Peyer's patch (tissue), 4 donors: ENCODE measurements around the gene BLVRB.

ENCODE experiments used
- POLR2A ChIP-seq, 2 donors: fragments of 450-650 bp; IDR thresholded peaks; one replicate each; pipeline ENCODE4 v1.5.1; 2017; ENCODE audit warnings: antibody characterized with exemption in 2 of 2, mild to moderate bottlenecking in 2 of 2, moderate library complexity in 2 of 2
- TF ChIP-seq, protein P1 (sequence below), 6 experiments: fragments of 450-650 bp in 4 of 6; fragments of 200-600 bp in 2 of 6; sonication (generic) in 1 of 6; IDR thresholded peaks; one replicate each; pipeline ENCODE4 v1.5.1; 2017 to 2019; ENCODE audit warnings: antibody characterized with exemption in 6 of 6, mild to moderate bottlenecking in 3 of 6, moderate library complexity in 1 of 6

DNA sequence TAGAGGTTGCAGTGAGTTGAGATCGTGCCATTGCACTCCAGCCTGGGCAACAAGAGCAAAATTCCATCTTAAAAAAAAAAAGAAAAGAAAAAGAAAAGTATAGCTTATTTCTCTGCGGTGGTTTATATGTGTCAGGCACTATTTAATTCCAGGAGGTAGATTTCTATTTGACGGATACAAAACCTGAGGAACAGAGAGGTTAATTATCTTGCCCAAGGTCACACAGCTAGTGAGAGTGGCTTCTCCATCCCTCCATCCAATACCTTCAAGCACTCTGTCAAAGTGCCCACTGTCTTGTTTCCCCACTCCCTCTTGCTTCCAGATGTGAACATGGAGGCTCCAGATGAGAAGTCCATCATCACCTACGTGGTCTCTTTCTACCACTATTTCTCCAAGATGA lies 36.1 kb upstream of the BLVRB start:
- TF ChIP-seq, protein P1, sequence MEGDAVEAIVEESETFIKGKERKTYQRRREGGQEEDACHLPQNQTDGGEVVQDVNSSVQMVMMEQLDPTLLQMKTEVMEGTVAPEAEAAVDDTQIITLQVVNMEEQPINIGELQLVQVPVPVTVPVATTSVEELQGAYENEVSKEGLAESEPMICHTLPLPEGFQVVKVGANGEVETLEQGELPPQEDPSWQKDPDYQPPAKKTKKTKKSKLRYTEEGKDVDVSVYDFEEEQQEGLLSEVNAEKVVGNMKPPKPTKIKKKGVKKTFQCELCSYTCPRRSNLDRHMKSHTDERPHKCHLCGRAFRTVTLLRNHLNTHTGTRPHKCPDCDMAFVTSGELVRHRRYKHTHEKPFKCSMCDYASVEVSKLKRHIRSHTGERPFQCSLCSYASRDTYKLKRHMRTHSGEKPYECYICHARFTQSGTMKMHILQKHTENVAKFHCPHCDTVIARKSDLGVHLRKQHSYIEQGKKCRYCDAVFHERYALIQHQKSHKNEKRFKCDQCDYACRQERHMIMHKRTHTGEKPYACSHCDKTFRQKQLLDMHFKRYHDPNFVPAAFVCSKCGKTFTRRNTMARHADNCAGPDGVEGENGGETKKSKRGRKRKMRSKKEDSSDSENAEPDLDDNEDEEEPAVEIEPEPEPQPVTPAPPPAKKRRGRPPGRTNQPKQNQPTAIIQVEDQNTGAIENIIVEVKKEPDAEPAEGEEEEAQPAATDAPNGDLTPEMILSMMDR (IDR thresholded peaks at IDR 0.05), result no peak
- no peak for TF ChIP-seq POLR2A (IDR thresholded peaks at IDR 0.05)
